ACC112 (cell line): ENCODE results near the gene BPIFB1.

Experiments used
- H2AFZ ChIP-seq: fragments of 200-600 bp; sonication (generic); one replicate; pipeline ENCODE4 v1.6.0; 2017; ENCODE audit warnings: antibody characterized with exemption, low read length; ENCODE audit not compliant: unreplicated experiment
- H3K27ac ChIP-seq: fragments of 200-600 bp; sonication (generic); 2 replicates; pipeline ENCODE4 v1.5.1; 2014; ENCODE audit warnings: low read depth, mild to moderate bottlenecking, antibody characterized with exemption, low read length, moderate library complexity
- H3K27me3 ChIP-seq: fragments of 200-600 bp; sonication (generic); 2 replicates; pipeline ENCODE4 v1.6.1; 2014; ENCODE audit warnings: mild to moderate bottlenecking, antibody characterized with exemption, low read length, moderate library complexity, mixed read lengths; ENCODE audit not compliant: insufficient read depth
- H3K36me3 ChIP-seq: fragments of 200-600 bp; sonication (generic); 2 replicates; pipeline ENCODE4 v1.6.1; 2016; ENCODE audit warnings: mild to moderate bottlenecking, antibody characterized with exemption, low read length, moderate library complexity, mixed read lengths; ENCODE audit not compliant: insufficient read depth
- H3K4me1 ChIP-seq: fragments of 200-600 bp; sonication (generic); one replicate; pipeline ENCODE4 v1.6.1; 2016; ENCODE audit warnings: low read length, mixed read lengths; ENCODE audit not compliant: insufficient read depth, unreplicated experiment, control insufficient read depth
- H3K4me3 ChIP-seq: fragments of 200-600 bp; sonication (generic); 2 replicates; pipeline ENCODE4 v1.5.1; 2014; ENCODE audit warnings: mild to moderate bottlenecking, low read depth, low read length
- H3K79me2 ChIP-seq: fragments of 200-600 bp; sonication (generic); one replicate; pipeline ENCODE4 v1.6.0; 2016; ENCODE audit warnings: low read length; ENCODE audit not compliant: control insufficient read depth, unreplicated experiment, insufficient read depth

BPIFB1 gene

GRCh38 chr20:33280775-33281174, 2.2 kb upstream of the BPIFB1 start:
- H3K4me3 ChIP-seq: no peak overlapping the region
- no peaks in the 10 kb centered on the region for H3K79me2 ChIP-seq
- peaks cover 41% of the 10 kb centered on the region for H3K27me3 ChIP-seq
- no peaks in the 10 kb centered on the region for H3K36me3 ChIP-seq
- H2AFZ ChIP-seq: no peak overlapping the region
- no peaks in the 10 kb centered on the region for H3K4me1 ChIP-seq
- H3K27ac ChIP-seq: no peak overlapping the region

- Histone ChIP-seq H3K27me3 (peaks cover 49% of the 10 kb centered on the region), H3K36me3 (no peaks in the 10 kb centered on the region), H2AFZ (no peak overlapping the region)
These were observed 1.4 kb upstream of the BPIFB1 start for GRCh38 chr20:33281550-33282146.

GRCh38 chr20:33282196-33282934, 649 bp upstream of the BPIFB1 start:
- no peak overlapping the region for H3K4me3 ChIP-seq
- no peak overlapping the region for H3K27ac ChIP-seq
- peaks cover 57% of the 10 kb centered on the region for H3K27me3 ChIP-seq
- H3K4me1 ChIP-seq: no peaks in the 10 kb centered on the region
- no peaks in the 10 kb centered on the region for H3K79me2 ChIP-seq
- no peaks in the 10 kb centered on the region for H3K36me3 ChIP-seq
- H2AFZ ChIP-seq: no peak overlapping the region

More at GRCh38 chr20:33281550-33282146, 1.4 kb upstream of the BPIFB1 start:
- no peaks in the 10 kb centered on the region for H3K79me2 ChIP-seq
- no peak overlapping the region for H3K27ac ChIP-seq
- no peak overlapping the region for H3K4me3 ChIP-seq
- no peaks in the 10 kb centered on the region for H3K4me1 ChIP-seq

- Histone ChIP-seq H3K4me3 (no peak overlapping the region), H3K27ac (no peak overlapping the region), H3K4me1 (no peaks in the 10 kb centered on the region), H3K36me3 (no peaks in the 10 kb centered on the region), H3K79me2 (no peaks in the 10 kb centered on the region), H2AFZ (no peak overlapping the region), H3K27me3 (peaks cover 64% of the 10 kb centered on the region)
These were observed 1.3 kb downstream of the BPIFB1 start for GRCh38 chr20:33284284-33284683.

GRCh38 chr20:33284937-33285336, 1.9 kb downstream of the BPIFB1 start:
- Histone ChIP-seq H3K36me3 (no peaks in the 10 kb centered on the region), H3K27ac (no peak overlapping the region), H3K27me3 (peaks cover 61% of the 10 kb centered on the region), H3K79me2 (no peaks in the 10 kb centered on the region), H3K4me3 (no peak overlapping the region), H2AFZ (no peak overlapping the region), H3K4me1 (no peaks in the 10 kb centered on the region)

GRCh38 chr20:33285861-33286495, 3.0 kb downstream of the BPIFB1 start:
- Histone ChIP-seq H3K4me3 (no peak overlapping the region), H3K79me2 (no peaks in the 10 kb centered on the region), H3K27me3 (peaks cover 55% of the 10 kb centered on the region), H2AFZ (no peak overlapping the region), H3K36me3 (no peaks in the 10 kb centered on the region), H3K27ac (no peak overlapping the region), H3K4me1 (no peaks in the 10 kb centered on the region)

GRCh38 chr20:33287884-33288283, 4.9 kb downstream of the BPIFB1 start:
- no peak overlapping the region for H3K27ac ChIP-seq
- no peak overlapping the region for H2AFZ ChIP-seq
- H3K79me2 ChIP-seq: no peaks in the 10 kb centered on the region
- H3K4me1 ChIP-seq: no peaks in the 10 kb centered on the region
- peaks cover 45% of the 10 kb centered on the region for H3K27me3 ChIP-seq
- H3K36me3 ChIP-seq: no peaks in the 10 kb centered on the region
- H3K4me3 ChIP-seq: no peak overlapping the region

- Histone ChIP-seq H3K4me1 (peaks cover 12% of the 10 kb centered on the region), H3K27me3 (peaks cover 30% of the 10 kb centered on the region), H3K27ac (no peak overlapping the region), H3K36me3 (no peaks in the 10 kb centered on the region), H3K79me2 (no peaks in the 10 kb centered on the region), H3K4me3 (no peak overlapping the region), H2AFZ (no peak overlapping the region)
These were observed 7.8 kb downstream of the BPIFB1 start for GRCh38 chr20:33290852-33291251.

GRCh38 chr20:33291416-33291815, 8.4 kb downstream of the BPIFB1 start:
- no peak overlapping the region for H2AFZ ChIP-seq
- H3K4me1 ChIP-seq: peaks cover 17% of the 10 kb centered on the region

GRCh38 chr20:33291830-33292355, 8.9 kb downstream of the BPIFB1 start:
- Histone ChIP-seq H3K27me3 (peaks cover 20% of the 10 kb centered on the region), H3K27ac (no peak overlapping the region), H3K79me2 (no peaks in the 10 kb centered on the region), H3K4me1 (peaks cover 22% of the 10 kb centered on the region), H3K4me3 (no peak overlapping the region), H3K36me3 (no peaks in the 10 kb centered on the region), H2AFZ (no peak overlapping the region)

More at GRCh38 chr20:33291416-33291815, 8.4 kb downstream of the BPIFB1 start:
- Histone ChIP-seq H3K36me3 (no peaks in the 10 kb centered on the region), H3K79me2 (no peaks in the 10 kb centered on the region), H3K27ac (no peak overlapping the region), H3K27me3 (peaks cover 25% of the 10 kb centered on the region), H3K4me3 (no peak overlapping the region)
